Measurements from ENCODE around the gene C22orf23.
A peak's percentile ranks its signal among the peaks of the same experiment; 100 is the strongest.

C22orf23 gene

GRCh38 chr22:37893583-37893983, 59.8 kb downstream of the C22orf23 start:
- TF ChIP-seq HOXA7 (CRISPR knock-in tag; IDR thresholded peaks at IDR 0.05; ENCODE audit: borderline replicate concordance), result no peak
- TF ChIP-seq ZNF692 (tag by site-specific recombination; IDR thresholded peaks at IDR 0.05), result peak; percentile 44; the same call in 1 of the 2 replicates
- peak; percentile 73; the same call in 1 of the 2 replicates for TF ChIP-seq ZFP69B (tag by site-specific recombination; IDR thresholded peaks at IDR 0.05)
- CTCF ChIA-PET, result interaction anchor here (0.7 to 1.8 kb wide), 2 partner anchors 41 to 76 kb away, joined by 3 to 6 read pairs; no protein-coding TSS in a partner anchor
- Histone ChIP-seq H3K36me3 (ENCODE audit: control insufficient read depth in 2 of 2, insufficient read depth in 1 of 2, low read length in 2 of 2) (peaks cover 25 to 38% of the 10 kb centered on the region in 2 experiments), H3K9me3 (ENCODE audit: control insufficient read depth, insufficient read depth, low read depth, low read length) (no peaks in the 10 kb centered on the region), H3K4me3 (ENCODE audit: low read depth, low read length) (no peak overlapping the region), H3K4me1 (ENCODE audit: control insufficient read depth, insufficient read depth, low read length) (no peaks in the 10 kb centered on the region), H3K27ac (ENCODE audit: extremely low read depth, low read depth, low read length) (no peak overlapping the region)
- POLR2A ChIA-PET, result interaction anchor here (0.8 to 1.5 kb wide), 2 partner anchors 10 to 11 kb away, joined by 3 to 6 read pairs; no protein-coding TSS in a partner anchor
